HepG2 (cell line): ENCODE measurements around the gene MSRB3. TPM values are rescaled to one million over a fixed set of nuclear protein-coding genes. Genes with fewer than 3 reads are reported as not detected.

Experiments used
- ATAC-seq: fragments of 200-7000 bp; cut with Tn5 transposase; 3 replicates; pipeline ENCODE4 v1.9.1; 2020; ENCODE audit warnings: mild to moderate bottlenecking, moderate library complexity
- BruUV-seq: library from RNA; stranded (reverse); fragments of 400-500 nt; replicated peaks from 2 replicates; lab custom pipeline; 2021; lab: Mats Ljungman, UMichigan
- CTCF ChIA-PET: fragments of 300-600 bp; formaldehyde crosslinking; extraction: SDS; loops from one replicate; lab custom pipeline; 2021; ENCODE audit warnings: low total read pairs, inconsistent platforms, low intra/inter-chr PET ratio; lab: Yijun Ruan, JAX
- POLR2A ChIA-PET: fragments of 350-600 bp; sonication (Branson Sonifier 250); formaldehyde crosslinking; loops from one replicate; lab custom pipeline; 2020; ENCODE audit warnings: antibody characterized with exemption, inconsistent platforms; lab: Yijun Ruan, JAX
- DNase-seq: peaks from one replicate; pipeline ENCODE4 v3.0.0-alpha.2; 2015; ENCODE audit warnings: low spot score
- FAIRE-seq: peaks from 3 replicates; lab custom pipeline; 2011; peaks lifted over from hg19 to GRCh38; lab: Jason Lieb, UNC
- H2AFZ ChIP-seq: one replicate; pipeline ENCODE4 v1.6.1; 2011; ENCODE audit warnings: low read length, inconsistent platforms
- H3K27ac ChIP-seq: fragments of 300-600 bp; 3 replicates; pipeline ENCODE4 v1.8.0; 2011; ENCODE audit warnings: mixed run types, mild to moderate bottlenecking, mixed read lengths, low read length, inconsistent platforms; ENCODE audit not compliant: insufficient read depth; ENCODE audit errors: extremely low read length
- H3K27me3 ChIP-seq, 2 experiments: fragments of 200-600 bp in 1 of 2; 2 replicates in 1 of 2; 3 replicates in 1 of 2; pipeline versions ENCODE4 v1.6.0 to v1.8.0; 2011; ENCODE audit warnings: low read length in 2 of 2, mild to moderate bottlenecking in 2 of 2, moderate library complexity in 2 of 2, inconsistent platforms in 1 of 2; ENCODE audit not compliant: insufficient read depth in 2 of 2, control insufficient read depth in 1 of 2
- H3K36me3 ChIP-seq, 2 experiments: fragments of 200-600 bp in 1 of 2; replicated peaks in 1 of 2; 2 replicates in 1 of 2; 3 replicates in 1 of 2; pipeline versions ENCODE4 v1.5.1 to v1.8.0; 2011; ENCODE audit warnings: low read length in 2 of 2, inconsistent platforms in 1 of 2; ENCODE audit not compliant: insufficient read depth in 2 of 2, control insufficient read depth in 1 of 2
- H3K4me1 ChIP-seq: 2 replicates; pipeline ENCODE4 v1.5.1; 2012; ENCODE audit warnings: low read length, inconsistent platforms; ENCODE audit not compliant: insufficient read depth
- H3K4me2 ChIP-seq: 2 replicates; pipeline ENCODE4 v1.6.0; 2011; ENCODE audit warnings: low read depth, low read length, inconsistent platforms
- H3K4me3 ChIP-seq, 3 experiments: fragments of 200-600 bp in 1 of 3; sonication (generic), shearing (Covaris generic) in 1 of 3; replicated peaks in 1 of 3; 2 replicates each; pipeline ENCODE4 v1.5.1; 2011 to 2016; ENCODE audit warnings: low read length in 3 of 3, inconsistent platforms in 2 of 3, low read depth in 2 of 3, mild to moderate bottlenecking in 2 of 3, control low read depth in 1 of 3, mixed read lengths in 1 of 3; ENCODE audit not compliant: insufficient read depth in 1 of 3
- H3K79me2 ChIP-seq: one replicate; pipeline ENCODE4 v1.6.1; 2011; ENCODE audit warnings: low read length, inconsistent platforms; ENCODE audit not compliant: insufficient read depth
- H3K9ac ChIP-seq: 2 replicates; pipeline ENCODE4 v1.6.0; 2011; ENCODE audit warnings: mild to moderate bottlenecking, low read depth, low read length, inconsistent platforms; ENCODE audit not compliant: insufficient read depth
- H3K9me3 ChIP-seq: 2 replicates; pipeline ENCODE4 v1.5.1; 2012; ENCODE audit warnings: mild to moderate bottlenecking, low read length
- H4K20me1 ChIP-seq: 2 replicates; pipeline ENCODE4 v1.6.0; 2011; ENCODE audit warnings: inconsistent platforms, mild to moderate bottlenecking, low read length, moderate library complexity; ENCODE audit not compliant: insufficient read depth
- BCL3 ChIP-seq: sonication (generic); formaldehyde crosslinking; IDR thresholded peaks from 2 replicates; pipeline ENCODE4 v1.5.1; 2020; ENCODE audit warnings: mild to moderate bottlenecking, missing genetic modification reagents, moderate library complexity
- CBX2 ChIP-seq, 2 experiments: fragments of 200-600 bp in 1 of 2; sonication (generic); formaldehyde crosslinking in 1 of 2; IDR thresholded peaks; 2 replicates each; pipeline versions ENCODE4 v1.7.0 to v1.8.1; 2018 to 2022; ENCODE audit warnings: low read depth in 2 of 2, low read length in 1 of 2, mild to moderate bottlenecking in 1 of 2, missing genetic modification reagents in 1 of 2
- THAP9 ChIP-seq: sonication (generic); formaldehyde crosslinking; IDR thresholded peaks from 2 replicates; pipeline ENCODE4; 2020; ENCODE audit warnings: missing genetic modification reagents, mild to moderate bottlenecking, borderline replicate concordance
- ZNF503 ChIP-seq: sonication (generic); formaldehyde crosslinking; IDR thresholded peaks from 2 replicates; pipeline ENCODE4 v1.4.0; 2020; ENCODE audit warnings: missing genetic modification reagents
- ZNF709 ChIP-seq: sonication (generic); formaldehyde crosslinking; IDR thresholded peaks from 2 replicates; pipeline ENCODE4 v1.5.0; 2020; ENCODE audit warnings: mild to moderate bottlenecking, missing genetic modification reagents
- ZNF710 ChIP-seq: sonication (generic); formaldehyde crosslinking; IDR thresholded peaks from 2 replicates; pipeline ENCODE4 v1.5.0; 2020; ENCODE audit warnings: mild to moderate bottlenecking, missing genetic modification reagents, borderline replicate concordance
- WGBS: methylation state at CpG from one replicate; pipeline ENCODE4 v1.1.6; 2017; ENCODE audit warnings: low lambda C conversion rate; 5-methylcytosine and 5-hydroxymethylcytosine counted together
- in situ Hi-C: cut with HindIII; loops from 2 replicates; pipeline ENCODE4 v1.10.0; 2017; ENCODE audit warnings: low pct_unique_long_range_greater_than_20kb; ENCODE audit not compliant: extremely low pct_ligation_motif_present
- intact Hi-C: fragments of 100-400 bp; cut with micrococcal nuclease; formaldehyde crosslinking; loops from one replicate; pipeline ENCODE4 v1.10.0; 2022; ENCODE audit not compliant: unreplicated experiment
- polyA plus RNA-seq, 8 experiments: library from polyadenylated mRNA; depleted of rRNA in 3 of 8; stranded (reverse) in 7 of 8; unstranded in 1 of 8; fragments of >200 nt; fragmentation: Illumina TruSeq in 4 of 8; extraction: Trizol in 4 of 8; gene quantifications; 2 replicates each; pipeline versions ENCODE4 v1.2.1 to v1.2.3, GENCODE V29; 2011 to 2016; ENCODE audit warnings: low read depth in 4 of 8, missing spikeins in 1 of 8, mixed read lengths in 1 of 8; ENCODE audit not compliant: insufficient read depth in 1 of 8
- total RNA-seq, 5 experiments: library from RNA; depleted of rRNA; stranded (reverse); fragments of >200 nt; fragmentation: Illumina TruSeq; extraction: Trizol; gene quantifications; 2 replicates each; pipeline ENCODE4 v1.2.3, GENCODE V29; 2016; ENCODE audit warnings: low read depth in 1 of 5
- TF ChIP-seq, protein P1 (sequence below): sonication (generic); formaldehyde crosslinking; IDR thresholded peaks from 2 replicates; pipeline ENCODE4 v1.4.0; 2020; ENCODE audit warnings: missing genetic modification reagents, mild to moderate bottlenecking, borderline replicate concordance

MSRB3 gene
- total and polyA plus RNA-seq, 2 of the 13 experiments (the other 11 are each of a cell fraction or from before 2014, with no cell fraction given), result 1.5 to 1.9 TPM

DNA sequence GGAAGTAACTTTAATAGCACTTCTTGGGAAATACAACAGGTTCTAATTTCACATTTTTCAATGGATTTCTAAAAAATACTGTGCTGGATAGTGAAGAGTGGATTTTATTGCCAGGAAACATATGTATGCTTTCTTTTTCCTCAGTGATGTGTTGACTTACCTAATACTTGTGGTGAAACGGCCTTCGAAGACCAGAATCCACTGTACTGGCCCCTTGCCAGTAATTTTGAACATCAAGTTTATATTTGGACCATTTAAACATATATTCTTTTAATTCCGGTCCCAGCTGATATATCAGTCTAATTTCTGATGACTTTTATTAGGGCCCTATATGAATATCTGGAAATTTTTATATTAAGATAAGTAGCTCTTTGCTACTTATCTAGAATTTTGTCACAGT, 1.8 kb downstream of the MSRB3 start:
- CTCF ChIA-PET, result no interaction called here
- no peak for FAIRE-seq
- Histone ChIP-seq H3K27me3 (peaks cover 3 to 9% of the 10 kb centered on the region in 2 experiments; a peak in 2 of 5 replicates), H3K4me2 (no peak overlapping the region), H2AFZ (no peak overlapping the region), H3K9ac (no peak overlapping the region), H3K27ac (no peak overlapping the region), H4K20me1 (no peaks in the 10 kb centered on the region), H3K4me1 (0 out of 2 replicates have a peak, but pooled peaks cover 5% of the 10 kb centered on the region), H3K36me3 (no peaks in the 10 kb centered on the region), H3K79me2 (no peaks in the 10 kb centered on the region), H3K9me3 (no peaks in the 10 kb centered on the region), H3K4me3 (no peak overlapping the region)
- POLR2A ChIA-PET, result no interaction called here
- intact Hi-C loops (no loop called here), in situ Hi-C loops (no loop called here)
- WGBS, result 61% methylated on average over 3 of the region's 3 CpGs
- no peak for DNase-seq
- no peak for ATAC-seq
- BruUV-seq, result no TSS peak
- TF ChIP-seq CBX2 (IDR thresholded peaks at IDR 0.05; ENCODE audit: low read depth, low read length), result peak; percentile 28; the same call in 1 of the 2 replicates
- no peak for TF ChIP-seq CBX2 (CRISPR knock-in tag; IDR thresholded peaks at IDR 0.05; ENCODE audit: low read depth)
- TF ChIP-seq ZNF709 (CRISPR knock-in tag), result no peak

DNA sequence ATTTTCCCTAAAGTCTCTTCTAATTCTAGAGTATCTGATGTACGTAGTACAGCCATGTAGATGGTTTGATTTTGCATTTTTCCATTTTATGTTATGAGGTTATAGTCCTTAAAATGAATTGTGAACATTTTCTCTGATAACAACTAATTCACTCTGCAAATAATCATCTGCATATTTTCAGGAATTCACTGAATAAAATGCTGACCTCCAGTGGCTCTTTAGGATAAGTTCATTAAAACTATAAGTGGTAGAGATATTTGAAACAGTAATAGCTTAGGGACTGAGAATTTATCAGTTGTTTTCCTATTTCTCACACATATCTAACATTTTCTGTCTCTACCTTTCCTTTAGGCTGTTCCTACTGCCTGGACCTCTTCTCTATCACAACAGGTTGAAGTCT, 4.4 kb downstream of the MSRB3 start:
- no TSS peak for BruUV-seq
- peaks cover 3 to 6% of the 10 kb centered on the region in 2 experiments; a peak in 2 of 5 replicates for H3K27me3 ChIP-seq
- POLR2A ChIA-PET, result no interaction called here
- DNase-seq (no peak), ATAC-seq (no peak), FAIRE-seq (no peak)
- H3K79me2 ChIP-seq, result no peaks in the 10 kb centered on the region
- H4K20me1 ChIP-seq, result no peaks in the 10 kb centered on the region
- H2AFZ ChIP-seq, result no peak overlapping the region
- H3K4me2 ChIP-seq, result no peak overlapping the region
- no peaks in the 10 kb centered on the region for H3K9me3 ChIP-seq
- intact Hi-C loops (no loop called here), in situ Hi-C loops (no loop called here)
- H3K4me1 ChIP-seq, result 0 out of 2 replicates have a peak, but pooled peaks cover 5% of the 10 kb centered on the region
- H3K9ac ChIP-seq, result no peak overlapping the region
- H3K27ac ChIP-seq, result no peak overlapping the region
- no peaks in the 10 kb centered on the region for H3K36me3 ChIP-seq
- CTCF ChIA-PET, result no interaction called here
- WGBS, result 63% methylated on average over 1 of the region's 1 CpG
- no peak overlapping the region for H3K4me3 ChIP-seq
- no peak for TF ChIP-seq THAP9 (CRISPR knock-in tag)
- TF ChIP-seq, protein P1, sequence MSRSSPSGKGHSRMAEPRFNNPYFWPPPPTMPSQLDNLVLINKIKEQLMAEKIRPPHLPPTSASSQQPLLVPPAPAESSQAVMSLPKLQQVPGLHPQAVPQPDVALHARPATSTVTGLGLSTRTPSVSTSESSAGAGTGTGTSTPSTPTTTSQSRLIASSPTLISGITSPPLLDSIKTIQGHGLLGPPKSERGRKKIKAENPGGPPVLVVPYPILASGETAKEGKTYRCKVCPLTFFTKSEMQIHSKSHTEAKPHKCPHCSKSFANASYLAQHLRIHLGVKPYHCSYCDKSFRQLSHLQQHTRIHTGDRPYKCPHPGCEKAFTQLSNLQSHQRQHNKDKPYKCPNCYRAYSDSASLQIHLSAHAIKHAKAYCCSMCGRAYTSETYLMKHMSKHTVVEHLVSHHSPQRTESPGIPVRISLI (CRISPR knock-in tag), result no peak
- no peak for TF ChIP-seq ZNF503
- no peak for TF ChIP-seq BCL3 (CRISPR knock-in tag)
- no peak for TF ChIP-seq ZNF710 (CRISPR knock-in tag)
